ENCODE data around the gene EML4. TPM values are rescaled to one million over a fixed set of nuclear protein-coding genes. Genes with fewer than 3 reads are reported as not detected.

Gene EML4
- total RNA-seq, 1 donor from 2014 or later = 95.8 TPM

DNA sequence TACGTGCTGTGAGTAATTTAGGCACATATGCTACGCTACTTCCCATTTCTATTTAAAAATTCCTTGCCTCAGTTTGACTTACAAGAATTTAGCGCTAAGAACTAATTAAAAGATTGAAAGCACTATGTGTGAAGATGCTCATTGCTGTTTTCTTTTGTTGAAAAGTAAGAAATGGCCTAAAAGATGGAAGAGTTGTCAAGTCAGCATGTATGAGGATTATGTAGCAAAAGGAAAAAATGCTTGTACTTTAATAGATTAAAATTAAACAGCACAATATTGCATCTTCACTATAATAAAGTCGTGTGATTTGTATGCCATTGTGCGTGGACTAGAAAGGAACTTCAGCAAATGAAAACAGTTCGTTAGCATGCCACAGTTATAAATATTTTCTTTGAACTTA, 114.9 kb downstream of the EML4 start:
- intact Hi-C loops (cut with micrococcal nuclease) = loop anchor here (5.0 kb wide), 1 partner anchor 33 kb away; no protein-coding TSS in a partner anchor
- POLR2A ChIA-PET = interaction anchor here (0.6 kb wide), 1 partner anchor 313 kb away, joined by 7 read pairs; no protein-coding TSS in a partner anchor
- no peak for TF ChIP-seq CTCF (IDR thresholded peaks at IDR 0.05)
- CTCF ChIA-PET = no interaction called here
- Mint-ChIP-seq H3K36me3 (ENCODE audit: low read depth) (peaks cover 68% of the 10 kb centered on the region), H3K9me3 (no peaks in the 10 kb centered on the region), H3K27me3 (no peaks in the 10 kb centered on the region), H3K27ac (no peak overlapping the region), H3K4me1 (no peaks in the 10 kb centered on the region), H3K4me3 (no peak overlapping the region)
- DNase-seq (no peak), ATAC-seq (ENCODE audit: low read depth) (no peak)

DNA sequence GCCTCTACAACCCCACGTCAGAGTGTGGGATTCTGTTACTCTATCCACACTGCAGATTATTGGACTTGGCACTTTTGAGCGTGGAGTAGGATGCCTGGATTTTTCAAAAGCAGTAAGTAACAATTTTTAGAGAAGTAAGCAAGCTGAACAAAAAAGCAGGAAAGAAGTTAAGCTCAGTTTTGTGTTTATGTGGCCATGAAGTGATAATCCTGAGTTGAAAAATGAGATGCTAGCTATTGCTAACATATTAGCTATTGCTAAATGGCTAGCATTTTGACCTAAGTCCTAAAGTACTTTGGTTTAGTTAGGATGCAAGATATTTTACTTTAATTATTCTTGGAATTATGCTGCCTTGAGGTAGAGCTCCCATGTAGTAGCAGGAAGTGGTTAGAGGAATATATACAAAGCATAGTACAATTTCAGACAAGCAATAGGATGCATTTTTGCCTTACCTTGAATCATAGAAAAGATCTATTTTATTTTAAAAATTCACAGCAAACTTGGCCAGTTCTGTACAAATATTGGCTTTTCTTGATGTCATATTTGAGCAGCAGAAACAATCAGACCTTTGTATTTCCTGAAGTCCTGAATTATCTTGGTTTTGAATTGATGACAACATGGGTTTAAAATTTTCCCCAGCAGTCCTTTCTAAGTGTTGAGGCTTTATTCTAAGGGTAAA, 117.3 kb downstream of the EML4 start:
- DNase-seq (no peak), ATAC-seq (ENCODE audit: low read depth) (no peak)
- Mint-ChIP-seq H3K27ac (no peak overlapping the region), H3K27me3 (no peaks in the 10 kb centered on the region), H3K9me3 (no peaks in the 10 kb centered on the region), H3K36me3 (ENCODE audit: low read depth) (peaks cover 69% of the 10 kb centered on the region), H3K4me1 (no peaks in the 10 kb centered on the region), H3K4me3 (no peak overlapping the region)
- no peak for TF ChIP-seq CTCF (IDR thresholded peaks at IDR 0.05)
- intact Hi-C loops (cut with micrococcal nuclease) = no loop called here
- ChIA-PET POLR2A (no interaction called here), CTCF (no interaction called here)

GRCh38 chr2:42288811-42289210, 119.7 kb downstream of the EML4 start:
- H3K27ac Mint-ChIP-seq = no peak overlapping the region
- POLR2A ChIA-PET = no interaction called here

GRCh38 chr2:42289222-42289621, 120.1 kb downstream of the EML4 start:
- no peaks in the 10 kb centered on the region for H3K27me3 Mint-ChIP-seq
- TF ChIP-seq CTCF (IDR thresholded peaks at IDR 0.05) = no peak
- peaks cover 64% of the 10 kb centered on the region for H3K36me3 Mint-ChIP-seq (ENCODE audit: low read depth)
- ChIA-PET POLR2A (no interaction called here), CTCF (interaction anchor here (1.0 kb wide), 1 partner anchor 193 kb away, joined by 3 read pairs; no protein-coding TSS in a partner anchor)
- H3K4me3 Mint-ChIP-seq = no peak overlapping the region
- no peaks in the 10 kb centered on the region for H3K9me3 Mint-ChIP-seq
- H3K27ac Mint-ChIP-seq = no peak overlapping the region
- intact Hi-C loops (cut with micrococcal nuclease) = no loop called here
- H3K4me1 Mint-ChIP-seq = no peaks in the 10 kb centered on the region
- ATAC-seq (ENCODE audit: low read depth) = no peak
- no peak for DNase-seq

More at GRCh38 chr2:42288811-42289210, 119.7 kb downstream of the EML4 start:
- DNase-seq (no peak), ATAC-seq (ENCODE audit: low read depth) (no peak)
- no peak overlapping the region for H3K4me3 Mint-ChIP-seq
- intact Hi-C loops (cut with micrococcal nuclease) = no loop called here
- no peak for TF ChIP-seq CTCF (IDR thresholded peaks at IDR 0.05)
- CTCF ChIA-PET = interaction anchor here (1.0 kb wide), 1 partner anchor 193 kb away, joined by 3 read pairs; no protein-coding TSS in a partner anchor
- no peaks in the 10 kb centered on the region for H3K27me3 Mint-ChIP-seq
- H3K4me1 Mint-ChIP-seq = no peaks in the 10 kb centered on the region
- H3K36me3 Mint-ChIP-seq (ENCODE audit: low read depth) = peaks cover 67% of the 10 kb centered on the region
- no peaks in the 10 kb centered on the region for H3K9me3 Mint-ChIP-seq

DNA sequence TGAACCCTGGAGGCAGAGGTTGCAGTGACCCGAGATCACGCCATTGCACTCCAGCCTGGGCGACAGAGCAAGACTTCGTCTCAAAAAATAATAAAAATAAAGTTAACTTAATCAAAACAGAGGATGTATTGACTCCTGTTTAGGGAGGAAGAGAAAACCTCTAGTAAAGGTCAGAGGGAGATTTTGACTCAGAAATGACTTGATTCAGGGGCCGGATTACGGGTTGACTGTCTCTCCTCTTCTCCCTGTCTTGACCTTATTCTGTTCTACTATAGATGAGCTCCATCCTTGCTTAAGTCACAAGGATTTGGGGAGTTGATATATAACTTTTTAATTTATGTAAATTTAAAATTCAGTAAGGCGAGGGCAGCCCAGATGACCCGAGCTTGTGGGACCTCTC, 120.9 kb downstream of the EML4 start:
- Mint-ChIP-seq H3K9me3 (no peaks in the 10 kb centered on the region), H3K27me3 (no peaks in the 10 kb centered on the region), H3K36me3 (ENCODE audit: low read depth) (peaks cover 67% of the 10 kb centered on the region), H3K4me3 (no peak overlapping the region), H3K4me1 (peaks cover 3% of the 10 kb centered on the region), H3K27ac (no peak overlapping the region)
- intact Hi-C loops (cut with micrococcal nuclease) = no loop called here
- TF ChIP-seq CTCF (IDR thresholded peaks at IDR 0.05) = no peak
- CTCF ChIA-PET = no interaction called here
- POLR2A ChIA-PET = interaction anchor here (0.7 kb wide), 1 partner anchor 148 kb away, joined by 5 read pairs; no protein-coding TSS in a partner anchor
- ATAC-seq (ENCODE audit: low read depth) = no peak
- DNase-seq = no peak

Measured in activated B cell treated with CpG ODN at 0.5 μM for 24 hours (primary cell).